GM19023 (cell line): Measurements from ENCODE around the gene PLPP3.

Experiments
- ATAC-seq: cut with Tn5 transposase; IDR thresholded peaks from one replicate; pipeline ENCODE4 v1.9.1; 2021; ENCODE audit warnings: mild to moderate bottlenecking, moderate library complexity; ENCODE audit not compliant: unreplicated experiment

The PLPP3 gene

GRCh38 chr1:56525489-56526041 is 53.8 kb downstream of the PLPP3 start:
- ATAC-seq, result peak; percentile 87

GRCh38 chr1:56524263-56524662 is 55.1 kb downstream of the PLPP3 start:
- ATAC-seq, result no peak

GRCh38 chr1:56522680-56523079 is 56.7 kb downstream of the PLPP3 start:
- no peak for ATAC-seq

GRCh38 chr1:56520016-56520601 is 59.3 kb downstream of the PLPP3 start:
- ATAC-seq, result no peak

- ATAC-seq, result no peak
These were observed 61.8 kb downstream of the PLPP3 start for GRCh38 chr1:56517404-56518130.

GRCh38 chr1:56516539-56517252 is 62.7 kb downstream of the PLPP3 start:
- peak; percentile 91 for ATAC-seq

GRCh38 chr1:56515898-56516538 is 63.3 kb downstream of the PLPP3 start:
- ATAC-seq, result no peak

- ATAC-seq, result no peak
These were observed 66.5 kb downstream of the PLPP3 start for GRCh38 chr1:56512724-56513494.

- no peak for ATAC-seq
These were observed 67.6 kb downstream of the PLPP3 start for GRCh38 chr1:56511766-56512165.

GRCh38 chr1:56511364-56511763 is 68.0 kb downstream of the PLPP3 start:
- ATAC-seq, result no peak

- ATAC-seq, result no peak
These were observed 68.7 kb downstream of the PLPP3 start for GRCh38 chr1:56510642-56511021.

- ATAC-seq, result no peak
These were observed 69.4 kb downstream of the PLPP3 start for GRCh38 chr1:56509713-56510641.

GRCh38 chr1:56508523-56508983 is 70.8 kb downstream of the PLPP3 start:
- no peak for ATAC-seq

- no peak for ATAC-seq
These were observed 71.3 kb downstream of the PLPP3 start for GRCh38 chr1:56507925-56508522.

GRCh38 chr1:56506951-56507491 is 72.3 kb downstream of the PLPP3 start:
- no peak for ATAC-seq

- no peak for ATAC-seq
These were observed 73.3 kb downstream of the PLPP3 start for GRCh38 chr1:56505792-56506743.

GRCh38 chr1:56502700-56503245 is 76.6 kb downstream of the PLPP3 start:
- no peak for ATAC-seq
